ENCODE results near the gene OXNAD1. TPM values are rescaled to one million over a fixed set of nuclear protein-coding genes. Genes with fewer than 3 reads are reported as not detected.
A peak's percentile ranks its signal among the peaks of the same experiment; 100 is the strongest.

Gene OXNAD1
- total RNA-seq, 3 donors from 2014 or later, result 21.5 to 35.2 (median 28.4) TPM

GRCh38 chr3:16295298-16295890, 30.4 kb downstream of the OXNAD1 start:
- no peak for DNase-seq
- H3K4me1 ChIP-seq (ENCODE audit: low read depth), result no peaks in the 10 kb centered on the region
- intact Hi-C loops (cut with DNase I, micrococcal nuclease), result loop anchor here in 1 of 2 donors (10.0 kb wide), 1 partner anchor 259 kb away; no protein-coding TSS in a partner anchor
- no peak overlapping the region for H3K4me3 ChIP-seq
- no peaks in the 10 kb centered on the region for H3K9me3 ChIP-seq
- ATAC-seq, result no peak
- H3K36me3 ChIP-seq (ENCODE audit: low read depth), result no peaks in the 10 kb centered on the region
- no peak for TF ChIP-seq CTCF (IDR thresholded peaks at IDR 0.05)

- ATAC-seq (no peak), DNase-seq (no peak)
- no peaks in the 10 kb centered on the region for H3K4me1 ChIP-seq (ENCODE audit: low read depth)
- intact Hi-C loops (cut with DNase I, micrococcal nuclease), result loop anchor here in 1 of 2 donors (10.0 kb wide), 1 partner anchor 257 kb away; no protein-coding TSS in a partner anchor
- no peaks in the 10 kb centered on the region for H3K9me3 ChIP-seq
- H3K4me3 ChIP-seq, result no peak overlapping the region
- TF ChIP-seq CTCF (IDR thresholded peaks at IDR 0.05), result no peak
- no peaks in the 10 kb centered on the region for H3K36me3 ChIP-seq (ENCODE audit: low read depth)
These were observed 33.2 kb downstream of the OXNAD1 start for GRCh38 chr3:16297997-16298885.

- Histone ChIP-seq H3K36me3 (ENCODE audit: low read depth) (no peaks in the 10 kb centered on the region), H3K4me3 (no peak overlapping the region), H3K4me1 (ENCODE audit: low read depth) (peaks cover under 1% of the 10 kb centered on the region), H3K9me3 (no peaks in the 10 kb centered on the region)
- intact Hi-C loops (cut with DNase I, micrococcal nuclease), result loop anchor here in 1 of 2 donors (10.0 kb wide), 1 partner anchor 256 kb away; no protein-coding TSS in a partner anchor
- DNase-seq (no peak), ATAC-seq (no peak)
- TF ChIP-seq CTCF (IDR thresholded peaks at IDR 0.05), result no peak
These were observed 33.9 kb downstream of the OXNAD1 start for GRCh38 chr3:16298891-16299290.

- intact Hi-C loops (cut with DNase I, micrococcal nuclease), result loop anchor here in 1 of 2 donors (10.0 kb wide), 1 partner anchor 255 kb away; no protein-coding TSS in a partner anchor
- Histone ChIP-seq H3K9me3 (no peaks in the 10 kb centered on the region), H3K4me1 (ENCODE audit: low read depth) (peaks cover 4% of the 10 kb centered on the region), H3K4me3 (no peak overlapping the region), H3K36me3 (ENCODE audit: low read depth) (no peaks in the 10 kb centered on the region)
- DNase-seq (no peak), ATAC-seq (no peak)
- no peak for TF ChIP-seq CTCF (IDR thresholded peaks at IDR 0.05)
These were observed 34.7 kb downstream of the OXNAD1 start for GRCh38 chr3:16299746-16300145.

- Histone ChIP-seq H3K4me3 (no peak overlapping the region), H3K9me3 (no peaks in the 10 kb centered on the region), H3K36me3 (ENCODE audit: low read depth) (no peaks in the 10 kb centered on the region), H3K4me1 (ENCODE audit: low read depth) (peaks cover 4% of the 10 kb centered on the region)
- ATAC-seq (peak; percentile 52), DNase-seq (no peak)
- TF ChIP-seq CTCF (IDR thresholded peaks at IDR 0.05), result no peak
- intact Hi-C loops (cut with DNase I, micrococcal nuclease), result no loop called here
These were observed 35.3 kb downstream of the OXNAD1 start for GRCh38 chr3:16300307-16300706.

Measured in mucosa of descending colon (tissue), 3 donors.